GM12878 (cell line): Measurements from ENCODE around the gene MAD1L1. TPM values are rescaled to one million over a fixed set of nuclear protein-coding genes. Genes with fewer than 3 reads are reported as not detected.

Experiments used
- ATAC-seq: fragments of 200-7000 bp; cut with Tn5 transposase; 3 replicates; pipeline ENCODE4 v1.9.1; 2020; ENCODE audit warnings: mild to moderate bottlenecking, moderate library complexity
- BruUV-seq: library from RNA; stranded (reverse); fragments of 400-500 nt; replicated peaks from 2 replicates; lab custom pipeline; 2021; lab: Mats Ljungman, UMichigan
- CTCF ChIA-PET: fragments of 300-600 bp; sonication (Branson Sonifier 250); formaldehyde crosslinking; extraction: SDS; loops from one replicate; lab custom pipeline; 2021; ENCODE audit warnings: inconsistent platforms; lab: Yijun Ruan, JAX
- POLR2A ChIA-PET: fragments of 350-600 bp; formaldehyde crosslinking; extraction: SDS; loops from one replicate; lab custom pipeline; 2021; ENCODE audit warnings: inconsistent platforms; lab: Charles Lee
- RAD21 ChIA-PET: fragments of 300-600 bp; sonication (Branson Sonifier 250); formaldehyde crosslinking; loops from one replicate; lab custom pipeline; 2023; ENCODE audit warnings: antibody characterized with exemption; ENCODE audit not compliant: unreplicated experiment; lab: Charles Lee
- SMC1A ChIA-PET: fragments of 300-600 bp; sonication (Branson Sonifier 250); formaldehyde crosslinking; loops from one replicate; lab custom pipeline; 2023; ENCODE audit not compliant: unreplicated experiment, uncharacterized antibody; lab: Charles Lee
- DNase-seq: peaks from one replicate; pipeline ENCODE4 v3.0.0-alpha.2; 2011; ENCODE audit warnings: low read depth, low spot score
- FAIRE-seq: peaks from 3 replicates; lab custom pipeline; 2011; peaks lifted over from hg19 to GRCh38; lab: Jason Lieb, UNC
- H2AFZ ChIP-seq: 2 replicates; pipeline ENCODE4 v1.6.0; 2011; ENCODE audit warnings: low read depth, low read length, control low read depth; ENCODE audit not compliant: control insufficient read depth
- H3K27ac ChIP-seq: 2 replicates; pipeline ENCODE4 v1.5.1; 2011; ENCODE audit warnings: control low read depth; ENCODE audit not compliant: control insufficient read depth, insufficient read depth
- H3K27me3 ChIP-seq, 2 experiments: replicated peaks in 1 of 2; 2 replicates each; pipeline versions ENCODE4 v1.6.0 to v1.6.1; 2011; ENCODE audit warnings: low read length in 1 of 2; ENCODE audit not compliant: control insufficient read depth in 2 of 2, insufficient read depth in 2 of 2
- H3K36me3 ChIP-seq, 2 experiments: 2 replicates each; pipeline ENCODE4 v1.5.1; 2011; ENCODE audit warnings: low read length in 1 of 2; ENCODE audit not compliant: control insufficient read depth in 2 of 2, insufficient read depth in 2 of 2
- H3K4me1 ChIP-seq: 2 replicates; pipeline ENCODE4 v1.6.1; 2011; ENCODE audit warnings: mild to moderate bottlenecking, low read length, moderate library complexity, mixed read lengths; ENCODE audit not compliant: control insufficient read depth, insufficient read depth
- H3K4me2 ChIP-seq: 2 replicates; pipeline ENCODE4 v1.6.0; 2011; ENCODE audit warnings: control low read depth; ENCODE audit not compliant: control insufficient read depth, insufficient read depth
- H3K4me3 ChIP-seq: fragments of 200-600 bp; sonication (generic); 2 replicates; pipeline ENCODE4 v1.5.1; 2016
- H3K79me2 ChIP-seq: 2 replicates; pipeline ENCODE4 v1.6.0; 2011; ENCODE audit warnings: low read length; ENCODE audit not compliant: control insufficient read depth, insufficient read depth
- H3K9ac ChIP-seq: 2 replicates; pipeline ENCODE4 v1.8.0; 2011; ENCODE audit warnings: low read length, control low read depth, mixed read lengths; ENCODE audit not compliant: control insufficient read depth, insufficient read depth
- H3K9me3 ChIP-seq: replicated peaks from 3 replicates; pipeline ENCODE4 v1.5.1; 2011; ENCODE audit warnings: mild to moderate bottlenecking, low read length; ENCODE audit not compliant: control insufficient read depth, insufficient read depth
- H4K20me1 ChIP-seq: 2 replicates; pipeline ENCODE4 v1.6.0; 2011; ENCODE audit not compliant: control insufficient read depth, insufficient read depth
- ATF7 ChIP-seq: fragments of 450-650 bp; IDR thresholded peaks from 2 replicates; pipeline ENCODE4 v1.6.1; 2016; ENCODE audit warnings: low read depth, mild to moderate bottlenecking
- BCLAF1 ChIP-seq: fragments of 450-650 bp; IDR thresholded peaks from 2 replicates; pipeline ENCODE4 v1.6.1; 2017; ENCODE audit warnings: antibody characterized with exemption, mild to moderate bottlenecking, moderate library complexity
- CBFB ChIP-seq: IDR thresholded peaks from 2 replicates; pipeline ENCODE4 v1.6.1; 2016; ENCODE audit warnings: antibody characterized with exemption, low read depth
- E2F4 ChIP-seq: IDR thresholded peaks from 2 replicates; pipeline ENCODE4 v1.6.1; 2012; ENCODE audit warnings: low read depth, low read length, improper control_type of control experiment
- ELK1 ChIP-seq: IDR thresholded peaks from 2 replicates; pipeline ENCODE4 v1.6.1; 2012; ENCODE audit warnings: low read depth, low read length, improper control_type of control experiment
- FOXK2 ChIP-seq: fragments of 450-650 bp; IDR thresholded peaks from 2 replicates; pipeline ENCODE4 v1.6.1; 2017; ENCODE audit warnings: mild to moderate bottlenecking, moderate library complexity
- MTA2 ChIP-seq: fragments of 450-650 bp; IDR thresholded peaks from 2 replicates; pipeline ENCODE4 v1.6.1; 2016; ENCODE audit warnings: low read depth, mild to moderate bottlenecking, moderate library complexity
- PRDM15 ChIP-seq: fragments of 450-650 bp; formaldehyde crosslinking; IDR thresholded peaks from 2 replicates; pipeline ENCODE4 v1.4.0; 2020; ENCODE audit warnings: mild to moderate bottlenecking, moderate library complexity
- RB1 ChIP-seq: fragments of 450-650 bp; formaldehyde crosslinking; IDR thresholded peaks from 2 replicates; pipeline ENCODE4 v1.6.1; 2017; ENCODE audit warnings: mild to moderate bottlenecking, borderline replicate concordance
- RFX5 ChIP-seq: IDR thresholded peaks from 2 replicates; pipeline ENCODE4 v1.6.1; 2011; ENCODE audit warnings: low read depth, low read length, improper control_type of control experiment
- SIN3A ChIP-seq: IDR thresholded peaks from 2 replicates; pipeline ENCODE4 v1.6.1; 2012; ENCODE audit warnings: low read depth, low read length, improper control_type of control experiment
- SMARCA5 ChIP-seq: fragments of 450-650 bp; IDR thresholded peaks from 2 replicates; pipeline ENCODE4 v1.6.1; 2017; ENCODE audit warnings: mild to moderate bottlenecking
- SUZ12 ChIP-seq: fragments of 200-600 bp; sonication (generic); IDR thresholded peaks from one replicate; pipeline ENCODE4 v1.6.1; 2018; ENCODE audit warnings: antibody characterized with exemption, mild to moderate bottlenecking; ENCODE audit not compliant: unreplicated experiment
- ZBTB33 ChIP-seq: fragments of 450-650 bp; IDR thresholded peaks from 2 replicates; pipeline ENCODE4 v1.6.1; 2017; ENCODE audit warnings: mild to moderate bottlenecking
- ZNF24 ChIP-seq: fragments of 450-650 bp; IDR thresholded peaks from 2 replicates; pipeline ENCODE4 v1.6.1; 2017; ENCODE audit warnings: antibody characterized with exemption, mild to moderate bottlenecking
- WGBS: methylation state at CpG from one replicate; pipeline ENCODE4 v1.1.6; 2016; ENCODE audit warnings: low lambda C conversion rate; ENCODE audit not compliant: insufficient replicate concordance, insufficient coverage; ENCODE audit errors: missing lambda C conversion rate; 5-methylcytosine and 5-hydroxymethylcytosine counted together
- in situ Hi-C: fragments of 300-500 bp; cut with MboI; formaldehyde crosslinking; loops from 9 replicates; pipeline ENCODE4 v1.14.3; 2018; ENCODE audit warnings: mixed read lengths
- intact Hi-C: fragments of 100-400 bp; cut with micrococcal nuclease; formaldehyde crosslinking; loops from one replicate; pipeline ENCODE4 v1.14.2; 2022; ENCODE audit not compliant: unreplicated experiment
- polyA plus RNA-seq, 11 experiments: library from polyadenylated mRNA; depleted of rRNA in 4 of 11; unstranded in 6 of 11; stranded (reverse) in 5 of 11; fragments of >200 nt; fragmentation: Nextera tagmentation in 4 of 11; fragmentation: Illumina TruSeq in 1 of 11; extraction: Ambion mirVana in 4 of 11; extraction: Trizol in 1 of 11; gene quantifications; 1 replicate in 1 of 11; 2 replicates in 10 of 11; pipeline versions ENCODE4 v1.2.1 to v1.2.3, GENCODE V29; 2011 to 2016; ENCODE audit warnings: inconsistent platforms in 2 of 11, missing spikeins in 2 of 11, low read depth in 1 of 11
- total RNA-seq, 4 experiments: library from RNA; depleted of rRNA in 3 of 4; stranded (reverse); fragments of >200 nt in 3 of 4; fragmentation: Illumina TruSeq in 1 of 4; extraction: Trizol in 1 of 4; gene quantifications; 2 replicates each; pipeline versions ENCODE4 v1.2.1 to v1.2.3, GENCODE V29; 2013 to 2021

MAD1L1 gene
- total and polyA plus RNA-seq, 10 of the 15 experiments (the other 5 are each of a cell fraction or from before 2014, with no cell fraction given): 2.2 to 76.8 (median 38.3) TPM

GRCh38 chr7:1853431-1853985 lies 379.2 kb downstream of the MAD1L1 start:
- ChIA-PET SMC1A (no interaction called here), POLR2A (no interaction called here)
- no peaks in the 10 kb centered on the region for H3K79me2 ChIP-seq
- no peak overlapping the region for H3K4me3 ChIP-seq
- TF ChIP-seq ATF7: no peak
- TF ChIP-seq ZBTB33: no peak
- TF ChIP-seq MTA2: no peak
- no peak for TF ChIP-seq ZNF24
- TF ChIP-seq ELK1: no peak
- TF ChIP-seq RFX5: no peak
- TF ChIP-seq RB1: no peak
- TF ChIP-seq CBFB: no peak
- TF ChIP-seq E2F4: no peak
- no peak for TF ChIP-seq SUZ12
- no peak for TF ChIP-seq PRDM15
- TF ChIP-seq FOXK2: no peak
- no peak for TF ChIP-seq BCLAF1
- no peak for TF ChIP-seq SIN3A
- no peak for TF ChIP-seq SMARCA5
- TF ChIP-seq, all 136 proteins: peak for 0
- no peak overlapping the region for H3K27ac ChIP-seq
- in situ Hi-C loops: no loop called here
- ChIA-PET RAD21 (no interaction called here), CTCF (no interaction called here)
- no peaks in the 10 kb centered on the region for H4K20me1 ChIP-seq
- no peaks in the 10 kb centered on the region for H3K27me3 ChIP-seq
- WGBS: 77% methylated on average over 18 of the region's 18 CpGs
- intact Hi-C loops: no loop called here
- FAIRE-seq (no peak), DNase-seq (no peak), ATAC-seq (no peak)
- H3K9me3 ChIP-seq: no peaks in the 10 kb centered on the region
- no TSS peak for BruUV-seq
- H3K4me2 ChIP-seq: no peak overlapping the region
- no peak overlapping the region for H3K9ac ChIP-seq
- no peak overlapping the region for H2AFZ ChIP-seq
- no peaks in the 10 kb centered on the region for H3K4me1 ChIP-seq
- no peaks in the 10 kb centered on the region; a peak in 1 of 4 replicates for H3K36me3 ChIP-seq
